Thyroid gland (tissue), 4 donors: ENCODE results near the gene TAOK3.
A peak's percentile ranks its signal among the peaks of the same experiment; 100 is the strongest.

Source experiments
- POLR2A ChIP-seq, 2 donors: fragments of 450-650 bp; IDR thresholded peaks; one replicate each; pipeline ENCODE4 v1.6.1; 2017; ENCODE audit warnings: antibody characterized with exemption in 2 of 2, mild to moderate bottlenecking in 2 of 2, moderate library complexity in 1 of 2
- TF ChIP-seq, protein P1 (sequence below), 6 experiments: fragments of 200-600 bp in 3 of 6; fragments of 450-650 bp in 3 of 6; sonication (generic) in 3 of 6; IDR thresholded peaks; one replicate each; pipeline ENCODE4 v1.5.1; 2016 to 2019; ENCODE audit warnings: antibody characterized with exemption in 6 of 6, mild to moderate bottlenecking in 2 of 6, inconsistent platforms in 1 of 6, moderate library complexity in 1 of 6

DNA sequence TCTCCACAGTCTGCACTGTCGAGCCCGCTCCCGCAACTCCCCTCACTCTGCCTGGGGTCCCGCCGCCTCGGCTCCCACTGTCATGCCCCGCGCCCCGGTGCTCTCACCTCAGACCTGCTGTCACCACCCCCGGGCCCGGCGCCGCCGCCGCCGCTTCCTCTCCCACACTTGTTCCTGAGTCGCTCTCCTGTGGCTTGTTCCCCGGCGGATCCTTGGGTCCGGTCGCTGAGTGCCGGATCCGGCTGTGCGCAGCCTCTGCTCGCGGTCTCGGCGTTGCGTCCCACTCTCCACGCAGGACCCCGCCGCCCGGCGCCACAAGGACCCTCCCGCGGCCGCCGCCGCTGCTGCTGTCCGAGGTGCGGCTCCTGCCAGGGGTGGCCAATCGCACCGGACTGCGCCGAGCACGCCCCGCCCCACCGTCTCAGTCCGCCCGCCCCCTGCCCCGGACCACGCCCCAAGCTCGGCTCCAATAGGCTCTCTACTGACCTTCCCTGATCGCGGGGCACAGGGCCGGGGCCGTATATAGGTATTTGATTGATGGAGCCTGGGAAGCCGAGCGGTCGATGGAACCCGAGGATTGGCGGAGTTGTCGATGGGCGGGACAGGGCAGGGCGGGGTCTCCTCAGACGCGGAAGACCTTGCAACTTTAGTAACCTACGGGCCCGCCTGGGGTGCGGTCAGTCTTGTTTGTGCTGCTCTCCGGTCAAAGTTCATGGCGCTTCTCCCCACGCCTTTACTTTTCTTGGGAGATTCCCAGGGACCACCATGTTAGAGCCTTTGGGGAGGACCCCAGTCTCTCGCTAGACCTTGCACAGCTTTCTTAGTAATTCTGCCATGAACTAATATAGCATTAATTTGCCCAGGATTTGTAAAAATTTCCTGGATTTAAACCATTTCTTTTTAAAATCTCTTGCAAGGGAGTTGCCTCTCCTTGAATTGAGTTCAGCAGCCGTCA lies at the start of gene TAOK3:
- TF ChIP-seq, protein P1, sequence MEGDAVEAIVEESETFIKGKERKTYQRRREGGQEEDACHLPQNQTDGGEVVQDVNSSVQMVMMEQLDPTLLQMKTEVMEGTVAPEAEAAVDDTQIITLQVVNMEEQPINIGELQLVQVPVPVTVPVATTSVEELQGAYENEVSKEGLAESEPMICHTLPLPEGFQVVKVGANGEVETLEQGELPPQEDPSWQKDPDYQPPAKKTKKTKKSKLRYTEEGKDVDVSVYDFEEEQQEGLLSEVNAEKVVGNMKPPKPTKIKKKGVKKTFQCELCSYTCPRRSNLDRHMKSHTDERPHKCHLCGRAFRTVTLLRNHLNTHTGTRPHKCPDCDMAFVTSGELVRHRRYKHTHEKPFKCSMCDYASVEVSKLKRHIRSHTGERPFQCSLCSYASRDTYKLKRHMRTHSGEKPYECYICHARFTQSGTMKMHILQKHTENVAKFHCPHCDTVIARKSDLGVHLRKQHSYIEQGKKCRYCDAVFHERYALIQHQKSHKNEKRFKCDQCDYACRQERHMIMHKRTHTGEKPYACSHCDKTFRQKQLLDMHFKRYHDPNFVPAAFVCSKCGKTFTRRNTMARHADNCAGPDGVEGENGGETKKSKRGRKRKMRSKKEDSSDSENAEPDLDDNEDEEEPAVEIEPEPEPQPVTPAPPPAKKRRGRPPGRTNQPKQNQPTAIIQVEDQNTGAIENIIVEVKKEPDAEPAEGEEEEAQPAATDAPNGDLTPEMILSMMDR (IDR thresholded peaks at IDR 0.05), result no peak
- TF ChIP-seq POLR2A (IDR thresholded peaks at IDR 0.05), result peak; percentile 60 to 88
